Fibroblast of the aortic adventitia (primary cell): ENCODE results near the gene CFH. TPM values are rescaled to one million over a fixed set of nuclear protein-coding genes. Genes with fewer than 3 reads are reported as not detected.

Experiments
- DNase-seq: peaks from one replicate; pipeline ENCODE4 v3.0.0-alpha.2; 2010; ENCODE audit warnings: low read depth
- H3K4me3 ChIP-seq: 2 replicates; pipeline ENCODE4 v1.5.1; 2011; ENCODE audit warnings: low read depth, mild to moderate bottlenecking, control low read depth, low read length, moderate library complexity
- CTCF ChIP-seq: IDR thresholded peaks from 2 replicates; pipeline ENCODE4 v1.5.1; 2011; ENCODE audit warnings: mild to moderate bottlenecking, low read length, control low read depth, inconsistent platforms; ENCODE audit not compliant: insufficient read depth
- total RNA-seq: library from RNA; depleted of rRNA; stranded (reverse); fragments of >200 nt; gene quantifications from 2 replicates; pipeline ENCODE4 v1.2.3, GENCODE V29; 2012; ENCODE audit warnings: low replicate concordance

Gene CFH
- total RNA-seq, 1 donor = 105 TPM

- H3K4me3 ChIP-seq = no peak overlapping the region
- DNase-seq = no peak
- TF ChIP-seq CTCF = no peak
Measured at GRCh38 chr1:196677781-196678509, 26.1 kb downstream of the CFH start.

DNA sequence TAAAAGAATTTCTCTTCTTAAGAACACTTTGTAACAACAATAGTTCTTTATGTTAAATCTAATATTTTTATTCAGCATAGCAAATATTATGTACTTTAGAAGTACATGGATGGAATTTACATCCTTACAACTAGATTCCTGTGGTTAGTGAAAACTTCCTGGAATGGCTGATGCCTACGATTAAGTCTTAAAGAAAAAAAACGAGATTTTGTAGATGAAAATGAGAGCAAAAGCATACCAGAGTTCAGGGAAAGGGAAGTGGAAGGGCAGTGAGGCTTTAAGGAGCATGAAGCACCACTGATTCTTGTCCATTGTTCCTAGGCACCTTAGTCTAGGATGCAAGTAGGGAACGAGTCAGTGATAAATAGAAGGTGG is 26.7 kb downstream of the CFH start:
- peak; percentile 64 for DNase-seq
- TF ChIP-seq CTCF = no peak
- no peak overlapping the region for H3K4me3 ChIP-seq

DNA sequence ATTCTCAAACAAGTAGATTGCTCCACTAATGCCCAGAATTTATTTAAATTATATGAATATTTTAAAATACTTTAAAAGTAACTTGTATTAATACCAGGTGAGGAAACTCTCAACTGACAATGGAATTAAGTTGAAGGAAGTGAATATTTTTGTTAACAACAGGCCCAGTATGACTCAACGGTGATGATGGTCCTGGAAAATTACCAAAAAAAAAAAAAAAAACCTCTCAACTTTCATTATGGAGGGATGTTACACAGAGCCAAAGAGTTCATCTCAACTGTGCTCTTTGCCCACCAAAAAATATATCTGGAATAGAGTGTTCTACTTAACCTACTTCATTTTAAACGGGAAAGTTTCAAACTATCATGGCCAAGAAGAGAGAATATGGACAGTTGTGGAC is 28.3 kb downstream of the CFH start:
- no peak for TF ChIP-seq CTCF
- H3K4me3 ChIP-seq = no peak overlapping the region
- peak; percentile 37 for DNase-seq

DNA sequence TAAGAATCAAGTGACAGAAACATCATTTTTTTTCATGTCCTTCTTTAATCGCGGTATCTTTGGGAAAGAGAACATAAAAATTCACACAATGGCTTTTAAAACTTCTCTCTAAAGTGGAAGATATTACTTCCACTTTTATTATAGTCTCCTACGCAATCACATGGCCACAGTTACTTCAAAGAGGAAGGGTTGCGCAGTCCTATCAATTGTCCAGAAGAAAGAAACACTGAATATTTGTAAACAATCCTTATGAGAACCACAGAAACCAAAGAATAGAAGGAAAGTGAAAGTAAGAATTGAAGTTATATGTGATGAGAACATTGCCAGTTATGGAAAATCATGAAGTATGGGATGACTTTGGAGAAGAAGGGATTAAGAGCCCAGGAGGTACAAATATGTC is 32.6 kb downstream of the CFH start:
- no peak overlapping the region for H3K4me3 ChIP-seq
- no peak for DNase-seq
- TF ChIP-seq CTCF = no peak

DNA sequence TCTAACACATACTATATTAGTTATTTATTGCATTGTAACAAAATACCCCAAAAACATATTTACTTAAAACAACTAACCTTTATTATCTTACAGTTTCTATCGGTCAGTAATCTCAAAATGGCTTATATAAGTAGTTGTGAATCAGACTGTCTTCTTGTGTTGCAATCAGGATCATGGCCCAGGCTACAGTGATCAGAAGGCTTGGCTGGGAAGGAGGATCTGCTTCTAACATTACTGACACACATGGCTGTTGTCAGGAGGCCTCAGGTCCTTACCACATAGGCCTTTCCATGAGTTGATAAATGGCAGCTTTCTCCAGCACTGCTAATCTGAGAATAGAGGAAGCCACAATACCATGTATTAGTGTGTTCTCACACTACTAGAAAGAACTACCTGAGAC is 33.7 kb downstream of the CFH start:
- H3K4me3 ChIP-seq = no peak overlapping the region
- no peak for DNase-seq
- no peak for TF ChIP-seq CTCF

DNA sequence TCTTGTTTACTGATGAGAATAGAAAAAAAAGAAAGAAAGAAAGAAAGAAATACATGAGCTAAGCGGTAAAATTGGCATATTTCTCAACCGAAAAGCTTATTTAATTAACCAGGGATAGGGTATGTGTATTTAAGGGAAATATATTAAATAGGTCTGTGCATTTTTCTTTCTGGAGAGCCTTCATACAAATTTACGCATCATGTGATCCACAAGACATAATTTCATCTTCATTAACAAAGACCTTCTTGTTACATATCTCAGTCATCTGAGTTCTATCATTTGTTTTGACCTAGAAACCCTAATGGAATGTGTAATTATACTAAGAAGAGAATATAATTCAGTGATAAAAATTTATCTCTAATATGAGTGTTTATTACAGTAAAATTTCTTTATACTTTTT is 37.2 kb downstream of the CFH start:
- no peak overlapping the region for H3K4me3 ChIP-seq
- no peak for TF ChIP-seq CTCF
- no peak for DNase-seq

DNA sequence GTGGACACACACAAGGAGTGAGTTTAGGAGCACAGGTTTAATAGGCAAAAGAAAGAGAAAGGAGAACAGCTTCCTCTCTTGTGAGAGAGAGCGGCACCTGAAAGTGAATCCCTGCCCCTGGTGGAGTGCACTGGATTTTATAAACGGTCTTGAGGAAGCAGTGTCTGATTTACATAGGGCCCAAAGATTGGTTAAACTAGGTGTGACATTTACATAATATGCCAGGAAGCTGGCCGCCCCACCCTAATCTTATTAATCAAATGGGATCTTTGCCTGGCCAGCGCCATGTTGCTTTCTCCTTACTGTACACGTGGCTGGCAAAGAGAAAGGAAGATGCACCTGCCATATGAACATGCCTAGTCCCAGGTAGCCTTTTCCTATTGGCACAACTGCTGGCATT is 38.7 kb downstream of the CFH start:
- DNase-seq = no peak
- no peak for TF ChIP-seq CTCF
- H3K4me3 ChIP-seq = no peak overlapping the region
